ENCODE measurements around the gene CETN3. TPM values are rescaled to one million over a fixed set of nuclear protein-coding genes. Genes with fewer than 3 reads are reported as not detected.

Gene CETN3
- total RNA-seq, 1 experiment from 2014 or later, result 38.5 TPM

GRCh38 chr5:90368454-90369246 lies 40.9 kb downstream of the CETN3 start:
- Mint-ChIP-seq H3K9me3 (ENCODE audit: unreplicated experiment) (peaks cover 10% of the 10 kb centered on the region), H3K4me1 (ENCODE audit: low read depth, unreplicated experiment) (no peaks in the 10 kb centered on the region), H3K27ac (ENCODE audit: unreplicated experiment) (no peak overlapping the region), H3K4me3 (ENCODE audit: unreplicated experiment) (no peak overlapping the region), H3K36me3 (ENCODE audit: insufficient read depth, unreplicated experiment) (no peaks in the 10 kb centered on the region), H3K27me3 (ENCODE audit: insufficient read depth, unreplicated experiment) (no peaks in the 10 kb centered on the region)
- POLR2A ChIA-PET, result no interaction called here
- DNase-seq, result no peak
- BruUV-seq (replicated peaks), result no TSS peak
- no peaks in the 10 kb centered on the region for H3K4me1 ChIP-seq
- no peaks in the 10 kb centered on the region; the same call in 1 of the 2 replicates for H3K9me3 ChIP-seq
- no peaks in the 10 kb centered on the region for H3K27me3 ChIP-seq (replicated peaks; ENCODE audit: control insufficient read depth, insufficient read depth, low read length)
- CTCF ChIA-PET, result interaction anchor here (0.6 kb wide), 1 partner anchor 55 kb away, joined by 4 read pairs; no protein-coding TSS in a partner anchor
- TF ChIP-seq CTCF (IDR thresholded peaks at IDR 0.05; ENCODE audit: insufficient read depth in 1 of 2, low read depth in 1 of 2, low read length in 1 of 2, severe bottlenecking in 1 of 2, unreplicated experiment in 1 of 2), result no peak
- no peak overlapping the region for H3K4me3 ChIP-seq (ENCODE audit: low read depth, low read length)
- no peaks in the 10 kb centered on the region for H3K36me3 ChIP-seq (ENCODE audit: control insufficient read depth, insufficient read depth, low read length)
- intact Hi-C loops (cut with micrococcal nuclease; ENCODE audit: unreplicated experiment), result no loop called here

- Histone ChIP-seq H3K9me3 (no peaks in the 10 kb centered on the region; the same call in 1 of the 2 replicates), H3K27me3 (replicated peaks; ENCODE audit: control insufficient read depth, insufficient read depth, low read length) (no peaks in the 10 kb centered on the region), H3K4me1 (no peaks in the 10 kb centered on the region), H3K4me3 (ENCODE audit: low read depth, low read length) (no peak overlapping the region), H3K36me3 (ENCODE audit: control insufficient read depth, insufficient read depth, low read length) (no peaks in the 10 kb centered on the region)
- CTCF ChIA-PET, result no interaction called here
- intact Hi-C loops (cut with micrococcal nuclease; ENCODE audit: unreplicated experiment), result no loop called here
- no peak for TF ChIP-seq CTCF (IDR thresholded peaks at IDR 0.05; ENCODE audit: insufficient read depth in 1 of 2, low read depth in 1 of 2, low read length in 1 of 2, severe bottlenecking in 1 of 2, unreplicated experiment in 1 of 2)
- Mint-ChIP-seq H3K27me3 (ENCODE audit: insufficient read depth, unreplicated experiment) (no peaks in the 10 kb centered on the region), H3K4me1 (ENCODE audit: low read depth, unreplicated experiment) (no peaks in the 10 kb centered on the region), H3K27ac (ENCODE audit: unreplicated experiment) (no peak overlapping the region), H3K4me3 (ENCODE audit: unreplicated experiment) (no peak overlapping the region), H3K9me3 (ENCODE audit: unreplicated experiment) (peaks cover 10% of the 10 kb centered on the region), H3K36me3 (ENCODE audit: insufficient read depth, unreplicated experiment) (no peaks in the 10 kb centered on the region)
- no peak for DNase-seq
- no TSS peak for BruUV-seq (replicated peaks)
- POLR2A ChIA-PET, result no interaction called here
Measured at GRCh38 chr5:90367879-90368278, 41.7 kb downstream of the CETN3 start.

GRCh38 chr5:90366948-90367347 lies 42.6 kb downstream of the CETN3 start:
- Mint-ChIP-seq H3K4me3 (ENCODE audit: unreplicated experiment) (no peak overlapping the region), H3K9me3 (ENCODE audit: unreplicated experiment) (peaks cover 5% of the 10 kb centered on the region), H3K36me3 (ENCODE audit: insufficient read depth, unreplicated experiment) (no peaks in the 10 kb centered on the region), H3K27ac (ENCODE audit: unreplicated experiment) (no peak overlapping the region), H3K27me3 (ENCODE audit: insufficient read depth, unreplicated experiment) (no peaks in the 10 kb centered on the region), H3K4me1 (ENCODE audit: low read depth, unreplicated experiment) (no peaks in the 10 kb centered on the region)
- no peaks in the 10 kb centered on the region; the same call in 1 of the 2 replicates for H3K9me3 ChIP-seq
- H3K36me3 ChIP-seq (ENCODE audit: control insufficient read depth, insufficient read depth, low read length), result no peaks in the 10 kb centered on the region
- no peaks in the 10 kb centered on the region for H3K27me3 ChIP-seq (replicated peaks; ENCODE audit: control insufficient read depth, insufficient read depth, low read length)
- H3K4me3 ChIP-seq (ENCODE audit: low read depth, low read length), result no peak overlapping the region
- no peak for DNase-seq
- H3K4me1 ChIP-seq, result no peaks in the 10 kb centered on the region
- BruUV-seq (replicated peaks), result no TSS peak
- no peak for TF ChIP-seq CTCF (IDR thresholded peaks at IDR 0.05; ENCODE audit: insufficient read depth in 1 of 2, low read depth in 1 of 2, low read length in 1 of 2, severe bottlenecking in 1 of 2, unreplicated experiment in 1 of 2)
- POLR2A ChIA-PET, result no interaction called here
- intact Hi-C loops (cut with micrococcal nuclease; ENCODE audit: unreplicated experiment), result no loop called here
- CTCF ChIA-PET, result no interaction called here
